A673 (cell line): ENCODE results near the gene NF1. TPM values are rescaled to one million over a fixed set of nuclear protein-coding genes. Genes with fewer than 3 reads are reported as not detected.

Source experiments
- BruUV-seq: library from RNA; stranded (reverse); fragments of 400-500 nt; replicated peaks from 2 replicates; lab custom pipeline; 2021; lab: Mats Ljungman, UMichigan
- CTCF ChIA-PET: fragments of 300-600 bp; sonication (Branson Sonifier 250); formaldehyde crosslinking; loops from one replicate; lab custom pipeline; 2022; ENCODE audit warnings: antibody characterized with exemption; lab: Charles Lee
- POLR2A ChIA-PET: fragments of 300-600 bp; sonication (Branson Sonifier 250); formaldehyde crosslinking; loops from one replicate; lab custom pipeline; 2022; ENCODE audit warnings: antibody characterized with exemption; ENCODE audit not compliant: low non-redundant PET; lab: Charles Lee
- DNase-seq: peaks from one replicate; pipeline ENCODE4 v3.0.0-alpha.2; 2015; ENCODE audit warnings: low spot score
- H3K27ac ChIP-seq: fragments of 200-600 bp; sonication (generic); 2 replicates; pipeline ENCODE4 v1.5.1; 2016; ENCODE audit warnings: mixed run types, low read depth, mild to moderate bottlenecking, mixed read lengths, antibody characterized with exemption, low read length; ENCODE audit not compliant: poor library complexity, severe bottlenecking
- H3K27me3 ChIP-seq: fragments of 200-600 bp; sonication (generic); replicated peaks from 2 replicates; pipeline ENCODE4 v1.6.1; 2017; ENCODE audit warnings: mixed run types, low read depth, mild to moderate bottlenecking, mixed read lengths, antibody characterized with exemption, low read length; ENCODE audit not compliant: insufficient read depth, poor library complexity
- H3K36me3 ChIP-seq: fragments of 200-600 bp; sonication (generic); 2 replicates; pipeline ENCODE4 v1.6.1; 2016; ENCODE audit warnings: mixed run types, mild to moderate bottlenecking, mixed read lengths, antibody characterized with exemption, low read length; ENCODE audit not compliant: insufficient read depth, poor library complexity, severe bottlenecking
- H3K4me1 ChIP-seq: fragments of 200-600 bp; sonication (generic); 2 replicates; pipeline ENCODE4 v1.6.1; 2017; ENCODE audit warnings: mixed run types, mild to moderate bottlenecking, mixed read lengths, antibody characterized with exemption, low read length; ENCODE audit not compliant: insufficient read depth, poor library complexity, severe bottlenecking
- H3K4me3 ChIP-seq: fragments of 200-600 bp; sonication (generic); 2 replicates; pipeline ENCODE4 v1.5.1; 2016; ENCODE audit warnings: low read depth, mixed run types, mild to moderate bottlenecking, mixed read lengths, low read length; ENCODE audit not compliant: poor library complexity, severe bottlenecking
- H3K9me3 ChIP-seq: fragments of 200-600 bp; sonication (generic); 2 replicates; pipeline ENCODE4 v1.6.1; 2016; ENCODE audit warnings: mixed run types, low read depth, mild to moderate bottlenecking, mixed read lengths, antibody characterized with exemption, low read length; ENCODE audit not compliant: poor library complexity, severe bottlenecking
- CTCF ChIP-seq: fragments of 300-800, 200-600 bp; sonication (generic); conservative IDR thresholded peaks from 2 replicates; pipeline ENCODE4 v1.5.1; 2017; ENCODE audit warnings: low read depth, mild to moderate bottlenecking, antibody characterized with exemption, low read length, moderate library complexity, mixed read lengths
- EZH2 ChIP-seq: fragments of 200-600 bp; sonication (generic); IDR thresholded peaks from 2 replicates; pipeline ENCODE4 v1.6.1; 2017; ENCODE audit warnings: borderline replicate concordance, low read depth, mild to moderate bottlenecking, mixed read lengths, antibody characterized with exemption, low read length; ENCODE audit not compliant: poor library complexity, severe bottlenecking
- intact Hi-C: fragments of 100-400 bp; cut with micrococcal nuclease; formaldehyde crosslinking; loops from one replicate; pipeline ENCODE4 v1.10.0; 2022; ENCODE audit not compliant: unreplicated experiment
- total RNA-seq: library from RNA; stranded (reverse); gene quantifications from 2 replicates; pipeline ENCODE4 v1.2.3, GENCODE V29; 2021

NF1 gene
- total RNA-seq, 1 experiment from 2014 or later, result 32.1 TPM

GRCh38 chr17:31318851-31319661 lies 224.3 kb downstream of the NF1 start:
- H3K4me3 ChIP-seq, result no peak overlapping the region
- H3K9me3 ChIP-seq, result no peaks in the 10 kb centered on the region
- TF ChIP-seq CTCF (no peak), EZH2 (no peak)
- H3K4me1 ChIP-seq, result peaks cover 6% of the 10 kb centered on the region
- no peak for DNase-seq
- H3K27ac ChIP-seq, result no peak overlapping the region
- no TSS peak for BruUV-seq
- H3K27me3 ChIP-seq, result no peaks in the 10 kb centered on the region
- CTCF ChIA-PET, result no interaction called here
- H3K36me3 ChIP-seq, result no peaks in the 10 kb centered on the region
- POLR2A ChIA-PET, result interaction anchor here (0.6 kb wide), 1 partner anchor 49 kb away, joined by 4 read pairs; no protein-coding TSS in a partner anchor
- intact Hi-C loops, result loop anchor here (10.0 kb wide), 1 partner anchor 64 kb away; no protein-coding TSS in a partner anchor

GRCh38 chr17:31320241-31320640 lies 225.5 kb downstream of the NF1 start:
- Histone ChIP-seq H3K9me3 (no peaks in the 10 kb centered on the region), H3K36me3 (no peaks in the 10 kb centered on the region), H3K4me3 (no peak overlapping the region), H3K27me3 (no peaks in the 10 kb centered on the region), H3K4me1 (peaks cover 6% of the 10 kb centered on the region), H3K27ac (no peak overlapping the region)
- ChIA-PET POLR2A (no interaction called here), CTCF (no interaction called here)
- DNase-seq, result no peak
- TF ChIP-seq CTCF (no peak), EZH2 (no peak)
- BruUV-seq, result no TSS peak
- intact Hi-C loops, result no loop called here

- no TSS peak for BruUV-seq
- H3K4me3 ChIP-seq, result no peak overlapping the region
- H3K9me3 ChIP-seq, result no peaks in the 10 kb centered on the region
- TF ChIP-seq CTCF (no peak), EZH2 (no peak)
- intact Hi-C loops, result no loop called here
- H3K27me3 ChIP-seq, result no peaks in the 10 kb centered on the region
- H3K4me1 ChIP-seq, result peaks cover 6% of the 10 kb centered on the region
- no peak for DNase-seq
- no peaks in the 10 kb centered on the region for H3K36me3 ChIP-seq
- ChIA-PET CTCF (no interaction called here), POLR2A (no interaction called here)
- H3K27ac ChIP-seq, result no peak overlapping the region
These were observed 226.0 kb downstream of the NF1 start for GRCh38 chr17:31320791-31321190.
